Measurements from ENCODE around the gene ZFP90. TPM values are rescaled to one million over a fixed set of nuclear protein-coding genes. Genes with fewer than 3 reads are reported as not detected.

ZFP90 gene
- total RNA-seq, 1 experiment from 2014 or later: 21.8 TPM

DNA sequence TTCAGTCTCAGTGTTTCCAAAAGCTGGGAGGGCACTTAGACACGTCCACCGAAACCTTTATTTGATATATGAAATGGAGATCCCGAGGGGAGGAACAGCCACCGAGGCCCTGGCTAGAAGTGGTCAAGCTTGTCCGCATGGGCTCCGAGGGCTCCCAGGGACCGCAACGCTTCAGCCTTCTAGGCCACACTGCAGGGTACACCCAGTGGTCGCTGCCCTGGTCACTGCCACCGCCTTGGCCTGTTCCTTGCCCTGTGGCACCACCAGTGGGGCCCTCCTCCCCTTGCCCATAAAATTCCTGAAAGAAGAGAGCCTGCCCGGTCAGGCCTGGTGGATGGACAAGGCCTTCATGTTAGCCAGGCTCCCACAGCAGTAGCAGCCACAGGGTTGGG lies 46.9 kb upstream of the ZFP90 start (continued):
- TF ChIP-seq ZFX (IDR thresholded peaks at IDR 0.05): no peak

DNA sequence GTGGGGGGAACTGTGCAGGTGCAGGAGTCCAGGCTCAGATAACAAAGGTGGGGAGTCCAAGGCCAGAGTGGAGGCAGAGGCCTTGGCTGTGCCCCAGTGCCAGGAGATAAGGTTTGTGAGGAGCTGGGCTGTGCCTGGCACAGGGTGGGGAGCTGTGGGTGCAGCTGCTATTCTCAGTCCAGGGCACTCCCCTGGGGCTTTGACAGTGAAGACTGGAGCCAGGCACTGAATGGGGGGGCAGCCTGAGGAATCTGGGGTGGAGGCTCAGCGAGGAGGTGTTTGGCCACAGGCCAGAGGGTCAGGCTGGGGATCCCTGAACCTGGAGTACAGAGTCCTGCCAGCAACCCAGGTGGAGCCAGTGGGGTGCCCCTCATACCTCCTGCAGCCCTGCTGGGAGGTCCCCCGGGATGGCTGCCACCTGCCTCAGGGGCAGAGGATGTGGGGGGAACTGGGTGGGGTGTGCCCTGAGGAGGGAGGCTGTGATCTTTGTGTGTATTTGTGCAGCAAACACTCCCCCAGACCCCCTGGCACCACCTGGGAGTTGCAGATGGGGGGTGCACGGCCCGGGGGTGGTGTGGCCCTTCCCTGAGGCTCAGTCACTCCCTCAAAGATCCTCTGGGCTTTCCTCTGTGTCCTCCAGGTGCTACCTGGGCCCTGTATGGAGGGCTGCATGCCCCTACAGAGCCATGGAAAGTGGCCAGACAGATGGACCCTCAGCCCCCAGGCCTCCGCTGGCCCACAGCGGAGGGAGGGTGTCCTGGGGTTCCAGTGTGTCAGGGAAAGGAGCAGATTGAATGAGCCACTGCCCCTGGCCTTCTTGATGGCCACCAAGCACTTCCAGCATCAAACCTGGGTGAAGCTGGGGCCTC lies 46.3 kb upstream of the ZFP90 start:
- H4K20me1 ChIP-seq (ENCODE audit: insufficient read depth): no peaks in the 10 kb centered on the region
- POLR2A ChIA-PET: no interaction called here
- TF ChIP-seq RAD21 (IDR thresholded peaks at IDR 0.05; ENCODE audit: low read depth) (no peak), POLR2A (IDR thresholded peaks at IDR 0.05; ENCODE audit: borderline replicate concordance, extremely low read depth, insufficient read depth, insufficient read length) (no peak), ZFX (IDR thresholded peaks at IDR 0.05) (no peak), ZNF274 (IDR thresholded peaks at IDR 0.05; ENCODE audit: low read depth, low read length) (no peak), EGR1 (IDR thresholded peaks at IDR 0.05; ENCODE audit: low read depth) (no peak), ELF1 (IDR thresholded peaks at IDR 0.05; ENCODE audit: borderline replicate concordance, low read depth) (no peak), POLR2AphosphoS5 (IDR thresholded peaks at IDR 0.05; ENCODE audit: low read depth, low read length) (no peak), EZH2phosphoT487 (IDR thresholded peaks at IDR 0.05; ENCODE audit: borderline replicate concordance) (no peak), TCF7L2 (IDR thresholded peaks at IDR 0.05; ENCODE audit: borderline replicate concordance, extremely low read depth, insufficient read depth, insufficient read length) (no peak), JUND (IDR thresholded peaks at IDR 0.05) (no peak), SP1 (IDR thresholded peaks at IDR 0.05; ENCODE audit: low read depth) (no peak), YY1 (IDR thresholded peaks at IDR 0.05; ENCODE audit: extremely low read depth, insufficient replicate concordance, low read depth, low read length) (no peak)
- TF ChIP-seq, protein P1, sequence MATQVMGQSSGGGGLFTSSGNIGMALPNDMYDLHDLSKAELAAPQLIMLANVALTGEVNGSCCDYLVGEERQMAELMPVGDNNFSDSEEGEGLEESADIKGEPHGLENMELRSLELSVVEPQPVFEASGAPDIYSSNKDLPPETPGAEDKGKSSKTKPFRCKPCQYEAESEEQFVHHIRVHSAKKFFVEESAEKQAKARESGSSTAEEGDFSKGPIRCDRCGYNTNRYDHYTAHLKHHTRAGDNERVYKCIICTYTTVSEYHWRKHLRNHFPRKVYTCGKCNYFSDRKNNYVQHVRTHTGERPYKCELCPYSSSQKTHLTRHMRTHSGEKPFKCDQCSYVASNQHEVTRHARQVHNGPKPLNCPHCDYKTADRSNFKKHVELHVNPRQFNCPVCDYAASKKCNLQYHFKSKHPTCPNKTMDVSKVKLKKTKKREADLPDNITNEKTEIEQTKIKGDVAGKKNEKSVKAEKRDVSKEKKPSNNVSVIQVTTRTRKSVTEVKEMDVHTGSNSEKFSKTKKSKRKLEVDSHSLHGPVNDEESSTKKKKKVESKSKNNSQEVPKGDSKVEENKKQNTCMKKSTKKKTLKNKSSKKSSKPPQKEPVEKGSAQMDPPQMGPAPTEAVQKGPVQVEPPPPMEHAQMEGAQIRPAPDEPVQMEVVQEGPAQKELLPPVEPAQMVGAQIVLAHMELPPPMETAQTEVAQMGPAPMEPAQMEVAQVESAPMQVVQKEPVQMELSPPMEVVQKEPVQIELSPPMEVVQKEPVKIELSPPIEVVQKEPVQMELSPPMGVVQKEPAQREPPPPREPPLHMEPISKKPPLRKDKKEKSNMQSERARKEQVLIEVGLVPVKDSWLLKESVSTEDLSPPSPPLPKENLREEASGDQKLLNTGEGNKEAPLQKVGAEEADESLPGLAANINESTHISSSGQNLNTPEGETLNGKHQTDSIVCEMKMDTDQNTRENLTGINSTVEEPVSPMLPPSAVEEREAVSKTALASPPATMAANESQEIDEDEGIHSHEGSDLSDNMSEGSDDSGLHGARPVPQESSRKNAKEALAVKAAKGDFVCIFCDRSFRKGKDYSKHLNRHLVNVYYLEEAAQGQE (IDR thresholded peaks at IDR 0.05; ENCODE audit: low read depth): no peak
- TF ChIP-seq, protein P2, sequence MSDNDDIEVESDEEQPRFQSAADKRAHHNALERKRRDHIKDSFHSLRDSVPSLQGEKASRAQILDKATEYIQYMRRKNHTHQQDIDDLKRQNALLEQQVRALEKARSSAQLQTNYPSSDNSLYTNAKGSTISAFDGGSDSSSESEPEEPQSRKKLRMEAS (IDR thresholded peaks at IDR 0.05): no peak
- TF ChIP-seq, protein P3, sequence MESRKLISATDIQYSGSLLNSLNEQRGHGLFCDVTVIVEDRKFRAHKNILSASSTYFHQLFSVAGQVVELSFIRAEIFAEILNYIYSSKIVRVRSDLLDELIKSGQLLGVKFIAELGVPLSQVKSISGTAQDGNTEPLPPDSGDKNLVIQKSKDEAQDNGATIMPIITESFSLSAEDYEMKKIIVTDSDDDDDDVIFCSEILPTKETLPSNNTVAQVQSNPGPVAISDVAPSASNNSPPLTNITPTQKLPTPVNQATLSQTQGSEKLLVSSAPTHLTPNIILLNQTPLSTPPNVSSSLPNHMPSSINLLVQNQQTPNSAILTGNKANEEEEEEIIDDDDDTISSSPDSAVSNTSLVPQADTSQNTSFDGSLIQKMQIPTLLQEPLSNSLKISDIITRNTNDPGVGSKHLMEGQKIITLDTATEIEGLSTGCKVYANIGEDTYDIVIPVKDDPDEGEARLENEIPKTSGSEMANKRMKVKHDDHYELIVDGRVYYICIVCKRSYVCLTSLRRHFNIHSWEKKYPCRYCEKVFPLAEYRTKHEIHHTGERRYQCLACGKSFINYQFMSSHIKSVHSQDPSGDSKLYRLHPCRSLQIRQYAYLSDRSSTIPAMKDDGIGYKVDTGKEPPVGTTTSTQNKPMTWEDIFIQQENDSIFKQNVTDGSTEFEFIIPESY (IDR thresholded peaks at IDR 0.05; ENCODE audit: extremely low read depth, insufficient replicate concordance, low read length): no peak
- TF ChIP-seq, protein P4, sequence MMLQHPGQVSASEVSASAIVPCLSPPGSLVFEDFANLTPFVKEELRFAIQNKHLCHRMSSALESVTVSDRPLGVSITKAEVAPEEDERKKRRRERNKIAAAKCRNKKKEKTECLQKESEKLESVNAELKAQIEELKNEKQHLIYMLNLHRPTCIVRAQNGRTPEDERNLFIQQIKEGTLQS (IDR thresholded peaks at IDR 0.05): no peak
- H3K9ac ChIP-seq (ENCODE audit: low read length): no peak overlapping the region
- H3K9me2 ChIP-seq (ENCODE audit: insufficient read depth): no peaks in the 10 kb centered on the region
- RAD21 ChIA-PET (ENCODE audit: low non-redundant PET in 1 of 2, low total read pairs in 2 of 2, uncharacterized antibody in 2 of 2, unreplicated experiment in 2 of 2): no interaction called here
- no peak overlapping the region for H3K27ac ChIP-seq (ENCODE audit: low read depth, low read length)
- no peaks in the 10 kb centered on the region for H3K36me3 ChIP-seq (ENCODE audit: control insufficient read depth in 1 of 2, insufficient read depth in 2 of 2, low read length in 2 of 2)
- no peak overlapping the region for H3K4me2 ChIP-seq (ENCODE audit: low read length)
- BruUV-seq (replicated peaks): no TSS peak
- no peaks in the 10 kb centered on the region for H3K79me2 ChIP-seq (ENCODE audit: insufficient read depth, low read length)
- peaks cover 10 to 17% of the 10 kb centered on the region in 2 experiments for H3K4me1 ChIP-seq (ENCODE audit: control insufficient read depth in 1 of 2, insufficient read depth in 2 of 2, low read length in 2 of 2)
- no peak overlapping the region for H3K4me3 ChIP-seq (replicated peaks in 1 of 2; ENCODE audit: low read depth in 1 of 2, low read length in 2 of 2)
- H3K27me3 ChIP-seq (ENCODE audit: insufficient read depth, low read length): no peaks in the 10 kb centered on the region
- ATAC-seq (no peak), DNase-seq (ENCODE audit: low read depth, low spot score) (no peak)
- CTCF ChIA-PET: no interaction called here
- no peak overlapping the region for H2AFZ ChIP-seq (ENCODE audit: low read depth, low read length, poor library complexity, severe bottlenecking)
- no peaks in the 10 kb centered on the region for H3K9me3 ChIP-seq (ENCODE audit: control insufficient read depth in 1 of 2, insufficient read depth in 1 of 2, low read depth in 1 of 2, low read length in 2 of 2)
- intact Hi-C loops (cut with micrococcal nuclease): no loop called here
